ENCODE results near the gene TPPP2. TPM values are rescaled to one million over a fixed set of nuclear protein-coding genes. Genes with fewer than 3 reads are reported as not detected.

Gene TPPP2
- total and polyA plus RNA-seq, 3 experiments from 2014 or later: not detected

GRCh38 chr14:21048638-21049037 is 18.6 kb downstream of the TPPP2 start:
- Histone ChIP-seq H3K36me3 (ENCODE audit: insufficient read depth, low read length) (no peaks in the 10 kb centered on the region), H3K4me1 (ENCODE audit: insufficient read depth, low read length) (peaks cover 6% of the 10 kb centered on the region), H3K4me3 (ENCODE audit: low read length) (no peak overlapping the region), H3K9me3 (ENCODE audit: low read length) (no peaks in the 10 kb centered on the region), H3K27me3 (ENCODE audit: insufficient read depth, low read length, poor library complexity, severe bottlenecking) (no peaks in the 10 kb centered on the region), H3K27ac (ENCODE audit: low read depth, low read length) (no peak overlapping the region)
- H3K27ac Mint-ChIP-seq: no peak overlapping the region
- peaks cover 11 to 47% of the 10 kb centered on the region in 2 donors for H3K27me3 Mint-ChIP-seq
- DNase-seq: no peak
- ChIA-PET CTCF (interaction anchor here (2.5 to 2.7 kb wide), 2 partner anchors 33 to 44 kb away, joined by 8 to 18 read pairs; no protein-coding TSS in a partner anchor), POLR2A (no interaction called here)
- H3K4me3 Mint-ChIP-seq: no peak overlapping the region
- no peaks in the 10 kb centered on the region for H3K36me3 Mint-ChIP-seq
- no peaks in the 10 kb centered on the region for H3K9me3 Mint-ChIP-seq
- peaks cover 6 to 11% (median 9%) of the 10 kb centered on the region in 3 donors for H3K4me1 Mint-ChIP-seq

GRCh38 chr14:21049271-21049673 is 19.3 kb downstream of the TPPP2 start:
- no peak overlapping the region for H3K27ac Mint-ChIP-seq
- no peak overlapping the region for H3K27ac ChIP-seq (ENCODE audit: low read depth, low read length)
- peaks cover 4 to 8% (median 6%) of the 10 kb centered on the region in 3 donors for H3K4me1 Mint-ChIP-seq
- H3K36me3 Mint-ChIP-seq: no peaks in the 10 kb centered on the region
- CTCF ChIA-PET: interaction anchor here (2.5 to 2.7 kb wide), 2 partner anchors 34 to 43 kb away, joined by 8 to 18 read pairs; no protein-coding TSS in a partner anchor
- no peak overlapping the region for H3K4me3 ChIP-seq (ENCODE audit: low read length)
- H3K27me3 Mint-ChIP-seq: peaks cover 8 to 47% of the 10 kb centered on the region in 2 donors
- H3K4me1 ChIP-seq (ENCODE audit: insufficient read depth, low read length): peaks cover 3% of the 10 kb centered on the region
- H3K27me3 ChIP-seq (ENCODE audit: insufficient read depth, low read length, poor library complexity, severe bottlenecking): no peaks in the 10 kb centered on the region
- H3K36me3 ChIP-seq (ENCODE audit: insufficient read depth, low read length): no peaks in the 10 kb centered on the region
- DNase-seq: no peak
- no peaks in the 10 kb centered on the region for H3K9me3 Mint-ChIP-seq
- H3K4me3 Mint-ChIP-seq: no peak overlapping the region
- no peaks in the 10 kb centered on the region for H3K9me3 ChIP-seq (ENCODE audit: low read length)
- POLR2A ChIA-PET: no interaction called here

DNA sequence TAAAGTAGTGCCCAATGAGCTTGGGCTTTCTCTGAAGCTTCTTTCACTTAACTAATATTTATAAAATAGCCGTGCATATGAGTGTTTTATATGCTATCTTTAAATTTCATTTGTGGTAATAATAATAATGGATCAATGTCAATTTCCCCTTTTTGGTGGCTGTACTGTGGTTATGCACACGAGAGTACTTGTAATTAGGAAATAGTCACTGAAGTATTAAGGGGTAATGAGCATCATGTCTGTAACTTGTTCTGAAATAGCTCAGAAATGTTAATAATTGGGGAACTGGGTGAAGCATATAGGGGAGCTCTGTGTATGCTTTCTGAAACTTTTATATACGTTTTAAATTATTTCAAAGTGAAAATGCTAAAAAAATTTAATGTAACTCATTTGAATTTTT is 20.6 kb downstream of the TPPP2 start:
- H3K27ac Mint-ChIP-seq: no peak overlapping the region
- no peaks in the 10 kb centered on the region for H3K36me3 Mint-ChIP-seq
- CTCF ChIA-PET: interaction anchor here (1.2 to 2.2 kb wide), 2 partner anchors 33 to 36 kb away, joined by 3 to 8 read pairs; no protein-coding TSS in a partner anchor
- DNase-seq: no peak
- Histone ChIP-seq H3K36me3 (ENCODE audit: insufficient read depth, low read length) (no peaks in the 10 kb centered on the region), H3K9me3 (ENCODE audit: low read length) (no peaks in the 10 kb centered on the region), H3K4me1 (ENCODE audit: insufficient read depth, low read length) (no peaks in the 10 kb centered on the region), H3K4me3 (ENCODE audit: low read length) (no peak overlapping the region), H3K27ac (ENCODE audit: low read depth, low read length) (no peak overlapping the region), H3K27me3 (ENCODE audit: insufficient read depth, low read length, poor library complexity, severe bottlenecking) (no peaks in the 10 kb centered on the region)
- H3K27me3 Mint-ChIP-seq: peaks cover 8 to 35% of the 10 kb centered on the region in 2 donors
- H3K4me1 Mint-ChIP-seq: no peaks in the 10 kb centered on the region
- POLR2A ChIA-PET: no interaction called here
- H3K9me3 Mint-ChIP-seq: no peaks in the 10 kb centered on the region
- H3K4me3 Mint-ChIP-seq: no peak overlapping the region

- ChIA-PET POLR2A (no interaction called here), CTCF (interaction anchor here (1.1 kb wide), 1 partner anchor 39 kb away, joined by 4 read pairs; no protein-coding TSS in a partner anchor)
- Histone ChIP-seq H3K4me3 (ENCODE audit: low read length) (no peak overlapping the region), H3K4me1 (ENCODE audit: insufficient read depth, low read length) (no peaks in the 10 kb centered on the region), H3K27ac (ENCODE audit: low read depth, low read length) (no peak overlapping the region), H3K36me3 (ENCODE audit: insufficient read depth, low read length) (no peaks in the 10 kb centered on the region), H3K9me3 (ENCODE audit: low read length) (no peaks in the 10 kb centered on the region), H3K27me3 (ENCODE audit: insufficient read depth, low read length, poor library complexity, severe bottlenecking) (no peaks in the 10 kb centered on the region)
- Mint-ChIP-seq H3K9me3 (no peaks in the 10 kb centered on the region), H3K27me3 (peaks cover 4 to 25% of the 10 kb centered on the region in 2 donors), H3K4me3 (no peak overlapping the region), H3K36me3 (no peaks in the 10 kb centered on the region), H3K27ac (no peak overlapping the region), H3K4me1 (no peaks in the 10 kb centered on the region)
- no peak for DNase-seq
Observed at GRCh38 chr14:21053184-21054122, 23.4 kb downstream of the TPPP2 start.

DNA sequence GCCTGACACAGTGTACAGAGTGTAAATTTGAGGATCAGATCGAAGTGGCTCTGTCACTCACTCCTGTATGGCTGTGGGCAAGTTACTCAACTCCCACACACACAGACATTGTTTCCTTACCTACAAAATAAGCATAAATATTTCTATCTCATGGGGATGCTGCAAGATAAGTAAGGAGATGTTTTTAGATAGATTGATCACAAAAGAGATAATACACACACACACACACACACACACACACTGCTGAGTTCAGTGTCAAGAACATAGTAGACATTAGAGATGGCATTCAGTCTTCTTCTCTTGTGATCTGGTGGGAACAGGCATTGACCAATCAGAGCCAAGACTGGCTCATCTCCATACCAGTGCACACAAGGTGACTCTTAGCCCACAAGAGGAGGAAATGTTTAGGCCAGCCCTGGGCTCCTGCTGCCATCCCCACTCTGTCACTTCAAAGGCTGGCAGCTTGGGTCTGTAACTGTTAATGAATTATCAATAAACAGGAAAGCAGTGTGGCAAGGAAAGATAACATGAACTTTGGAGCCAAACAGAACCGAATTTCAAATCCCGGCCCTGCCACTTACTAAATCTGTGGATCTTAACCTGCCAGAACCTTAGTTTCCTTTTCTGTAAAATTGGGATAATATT is 24.2 kb downstream of the TPPP2 start:
- Mint-ChIP-seq H3K4me3 (no peak overlapping the region), H3K27me3 (peaks cover 5 to 21% of the 10 kb centered on the region in 2 donors), H3K27ac (no peak overlapping the region), H3K4me1 (no peaks in the 10 kb centered on the region), H3K9me3 (no peaks in the 10 kb centered on the region), H3K36me3 (no peaks in the 10 kb centered on the region)
- no peak overlapping the region for H3K4me3 ChIP-seq (ENCODE audit: low read length)
- POLR2A ChIA-PET: no interaction called here
- H3K36me3 ChIP-seq (ENCODE audit: insufficient read depth, low read length): no peaks in the 10 kb centered on the region
- no peaks in the 10 kb centered on the region for H3K27me3 ChIP-seq (ENCODE audit: insufficient read depth, low read length, poor library complexity, severe bottlenecking)
- DNase-seq: no peak
- CTCF ChIA-PET: interaction anchor here (1.1 kb wide), 1 partner anchor 40 kb away, joined by 4 read pairs; no protein-coding TSS in a partner anchor
- no peaks in the 10 kb centered on the region for H3K9me3 ChIP-seq (ENCODE audit: low read length)
- no peak overlapping the region for H3K27ac ChIP-seq (ENCODE audit: low read depth, low read length)
- no peaks in the 10 kb centered on the region for H3K4me1 ChIP-seq (ENCODE audit: insufficient read depth, low read length)

- Mint-ChIP-seq H3K27ac (no peak overlapping the region), H3K27me3 (peaks cover 5 to 19% of the 10 kb centered on the region in 2 donors), H3K36me3 (no peaks in the 10 kb centered on the region), H3K4me3 (no peak overlapping the region), H3K9me3 (no peaks in the 10 kb centered on the region), H3K4me1 (no peaks in the 10 kb centered on the region)
- Histone ChIP-seq H3K4me1 (ENCODE audit: insufficient read depth, low read length) (no peaks in the 10 kb centered on the region), H3K4me3 (ENCODE audit: low read length) (no peak overlapping the region), H3K36me3 (ENCODE audit: insufficient read depth, low read length) (no peaks in the 10 kb centered on the region), H3K9me3 (ENCODE audit: low read length) (no peaks in the 10 kb centered on the region), H3K27ac (ENCODE audit: low read depth, low read length) (no peak overlapping the region), H3K27me3 (ENCODE audit: insufficient read depth, low read length, poor library complexity, severe bottlenecking) (no peaks in the 10 kb centered on the region)
- DNase-seq: no peak
- ChIA-PET POLR2A (no interaction called here), CTCF (no interaction called here)
Observed at GRCh38 chr14:21054768-21055145, 24.7 kb downstream of the TPPP2 start.

DNA sequence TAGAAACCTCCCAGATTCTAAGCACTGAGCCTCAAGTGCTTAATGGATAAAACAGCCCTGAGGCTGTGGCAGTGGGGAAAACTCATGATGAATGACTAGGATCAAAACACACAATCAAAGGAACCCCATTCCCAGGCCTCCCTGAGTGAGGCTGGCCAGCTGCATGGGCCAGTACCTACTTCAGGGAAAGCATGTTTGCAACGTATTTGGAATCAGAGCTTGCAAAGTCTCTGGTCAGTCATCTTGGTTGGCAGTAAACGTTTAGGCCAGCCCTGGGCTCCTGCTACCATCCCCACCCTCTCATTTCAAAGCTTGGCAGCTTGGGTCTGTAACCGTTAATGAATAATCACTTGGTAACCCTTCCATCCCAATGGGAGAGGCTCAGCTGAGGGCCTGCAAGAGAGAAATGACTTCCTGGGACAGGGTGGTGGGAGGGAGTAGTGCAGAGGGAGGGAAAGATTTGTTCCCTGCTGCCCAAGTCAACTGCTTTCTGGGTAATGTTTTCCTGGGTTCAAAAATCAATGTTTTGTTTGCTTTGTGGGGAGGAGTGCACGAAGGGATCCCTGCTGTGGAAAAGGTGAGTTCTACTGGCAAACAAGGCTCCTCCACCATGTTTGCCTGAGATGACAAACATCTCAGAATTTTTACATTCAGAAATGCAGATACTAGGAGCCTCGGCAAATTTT is 25.6 kb downstream of the TPPP2 start:
- Histone ChIP-seq H3K4me3 (ENCODE audit: low read length) (no peak overlapping the region), H3K36me3 (ENCODE audit: insufficient read depth, low read length) (no peaks in the 10 kb centered on the region), H3K9me3 (ENCODE audit: low read length) (no peaks in the 10 kb centered on the region), H3K27me3 (ENCODE audit: insufficient read depth, low read length, poor library complexity, severe bottlenecking) (no peaks in the 10 kb centered on the region), H3K4me1 (ENCODE audit: insufficient read depth, low read length) (no peaks in the 10 kb centered on the region), H3K27ac (ENCODE audit: low read depth, low read length) (no peak overlapping the region)
- POLR2A ChIA-PET: no interaction called here
- Mint-ChIP-seq H3K36me3 (no peaks in the 10 kb centered on the region), H3K27me3 (peaks cover 7 to 19% of the 10 kb centered on the region in 2 donors), H3K4me3 (no peak overlapping the region), H3K9me3 (no peaks in the 10 kb centered on the region), H3K27ac (no peak overlapping the region), H3K4me1 (no peaks in the 10 kb centered on the region)
- CTCF ChIA-PET: interaction anchor here (1.5 to 4.4 kb wide), 2 partner anchors 12 to 41 kb away, joined by 4 to 14 read pairs; no protein-coding TSS in a partner anchor
- no peak for DNase-seq
